ENCODE data around the gene SH3RF3.

DNA sequence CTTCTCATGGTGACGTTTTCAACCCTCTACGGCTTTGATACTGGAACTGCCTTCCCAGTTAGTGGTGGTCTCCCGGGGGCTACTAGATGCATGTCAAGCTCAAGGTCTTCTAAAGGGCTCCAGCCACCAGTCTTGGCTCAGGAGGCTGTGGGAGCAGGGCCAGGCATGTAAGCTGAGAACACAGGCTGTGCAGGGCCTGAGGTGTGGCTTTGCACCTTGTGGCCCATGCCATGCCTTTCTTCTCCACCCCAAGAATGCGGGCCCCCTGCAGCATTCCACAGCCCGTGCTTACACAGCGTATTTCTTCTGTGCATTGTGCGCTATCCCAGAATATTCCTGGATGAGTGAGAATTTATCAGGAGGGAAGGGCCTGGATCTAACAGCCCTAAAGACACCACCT lies 339.9 kb downstream of the SH3RF3 start:
- TF ChIP-seq TAF1 (IDR thresholded peaks at IDR 0.05; ENCODE audit: low read depth, low read length) (no peak), POLR2A (IDR thresholded peaks at IDR 0.05; ENCODE audit: low read depth, low read length) (no peak), POLR2AphosphoS5 (IDR thresholded peaks at IDR 0.05; ENCODE audit: low read depth, low read length) (no peak)
